NCI-H524 (cell line): Measurements from ENCODE around the gene BATF2.
"Not testable (repeated sequence)": the region's sequence is repeated elsewhere in the genome, so short reads cannot be mapped to it uniquely, and the experiment has no call there.

Experiments used
- DNase-seq, 2 experiments: peaks; one replicate each; lab custom pipeline; 2025; lab: John Stamatoyannopoulos, UW

The BATF2 gene

DNA sequence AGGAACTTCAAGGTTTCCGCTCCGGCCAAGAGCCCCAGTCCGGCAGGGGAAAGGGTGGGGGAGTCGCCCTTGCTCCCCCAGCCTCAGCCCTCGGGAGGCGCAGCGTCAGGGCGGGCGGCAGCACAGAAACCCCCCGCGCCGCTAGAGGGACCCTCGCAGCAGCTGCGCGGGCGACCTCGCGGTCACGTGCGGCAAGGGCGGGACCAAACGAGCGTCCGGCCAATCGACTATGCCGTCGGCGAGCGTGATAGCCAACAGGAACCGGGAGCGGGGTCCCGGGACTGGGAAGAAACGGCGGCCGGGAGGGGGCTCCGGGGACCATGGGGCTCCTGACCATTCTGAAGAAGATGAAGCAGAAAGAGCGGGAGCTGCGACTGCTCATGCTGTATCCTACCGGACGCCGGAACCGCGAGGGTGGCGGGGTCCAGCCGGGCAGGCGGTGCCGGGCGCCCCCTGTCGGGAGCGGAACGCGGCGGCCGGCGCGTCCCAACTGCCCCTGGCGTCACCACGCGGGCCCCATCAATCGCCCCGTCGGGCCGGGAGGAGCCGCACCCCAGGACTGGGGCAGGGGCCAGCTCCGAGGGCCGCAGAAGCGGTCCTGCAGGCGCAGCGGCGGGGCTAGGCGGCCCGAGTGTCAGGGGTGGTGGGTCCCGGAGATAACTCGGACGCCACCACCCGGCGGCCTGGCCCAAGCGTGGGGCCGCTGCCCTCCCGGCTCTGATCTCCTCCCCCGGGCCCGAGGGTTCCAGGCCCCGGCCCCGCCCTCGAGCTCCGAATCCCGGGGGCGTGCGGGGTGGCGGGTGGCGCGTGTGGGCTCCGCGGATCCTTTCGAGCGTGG lies 17.3 kb upstream of the BATF2 start, which contains the start of gene ARL2:
Gene ARL2, plus strand, starts transcription at position 273 of the 838 bp plus-strand sequence. Its CDS starts 48 bp downstream, at position 321.
- DNase-seq = peak; percentile 83 to 93

GRCh38 chr11:65013130-65013887 lies 16.5 kb upstream of the BATF2 start:
- DNase-seq = peak; percentile 81 to 83

- no peak for DNase-seq
Observed at GRCh38 chr11:65008873-65009272, 12.1 kb upstream of the BATF2 start.

DNA sequence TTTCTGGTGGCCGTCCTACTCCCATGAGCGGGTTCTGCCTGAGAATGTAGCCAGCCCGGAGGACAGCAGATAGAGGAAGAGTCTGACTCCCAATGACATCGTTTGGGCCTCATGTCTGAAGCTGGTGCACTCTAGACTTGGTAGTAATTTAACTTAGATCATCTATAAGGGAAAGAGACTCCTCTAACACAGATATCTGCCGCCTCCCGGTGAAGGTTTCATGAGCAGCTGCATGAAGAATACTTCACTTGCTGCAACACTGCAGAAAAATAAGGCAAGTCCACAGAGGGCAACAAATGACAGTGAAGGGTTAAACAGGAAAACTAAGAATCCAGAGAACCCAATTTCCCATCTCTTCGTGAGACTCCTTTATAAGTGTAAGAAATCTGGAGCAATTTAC lies 11.2 kb upstream of the BATF2 start:
- DNase-seq = no peak

GRCh38 chr11:65003968-65004367 lies 7.2 kb upstream of the BATF2 start:
- DNase-seq = not testable (repeated sequence)

GRCh38 chr11:65003282-65003681 lies 6.5 kb upstream of the BATF2 start:
- no peak for DNase-seq

GRCh38 chr11:65002706-65003105 lies 5.9 kb upstream of the BATF2 start:
- no peak for DNase-seq

- no peak for DNase-seq
Observed at GRCh38 chr11:64999478-64999877, 2.7 kb upstream of the BATF2 start.

- no peak for DNase-seq
Observed at GRCh38 chr11:64998690-64999431, 2.1 kb upstream of the BATF2 start.

DNA sequence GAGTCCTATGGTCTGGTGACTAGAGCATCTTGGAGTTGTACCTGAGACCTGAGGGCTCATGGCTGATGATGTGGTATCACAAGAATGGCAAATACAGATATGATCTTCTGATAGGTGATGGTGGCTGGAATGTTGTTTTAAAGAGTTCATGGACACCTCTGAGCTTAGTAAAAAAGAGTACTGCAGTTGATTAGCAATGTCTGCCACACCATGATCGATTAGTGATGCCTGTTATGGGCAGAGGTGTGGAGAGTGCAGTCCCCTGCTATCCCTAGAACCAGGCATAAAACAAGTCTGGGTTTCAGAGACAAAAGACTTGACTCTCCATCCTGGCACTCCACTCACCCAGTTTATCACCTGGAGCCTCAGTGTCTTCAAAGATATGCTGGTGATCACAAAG lies 1.4 kb upstream of the BATF2 start:
- no peak for DNase-seq

DNA sequence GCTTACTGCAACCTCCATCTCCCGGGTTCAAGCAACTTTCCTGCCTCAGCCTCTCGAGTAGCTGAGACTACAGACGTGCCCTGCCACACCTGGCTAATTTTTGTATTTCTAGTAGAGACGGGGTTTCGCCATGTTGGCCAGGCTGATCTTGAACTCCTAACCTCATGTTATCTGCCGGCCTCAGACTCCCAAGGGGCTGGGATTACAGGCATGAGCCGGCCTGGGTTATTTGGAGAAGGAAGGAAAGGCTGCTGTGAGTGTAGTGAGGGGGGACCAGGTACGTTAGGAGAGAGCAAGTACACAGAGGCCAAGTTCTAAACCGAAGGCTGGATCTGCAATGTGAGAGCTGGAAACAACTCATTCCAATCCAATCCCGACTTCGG lies 453 bp downstream of the BATF2 start:
- DNase-seq = no peak

DNA sequence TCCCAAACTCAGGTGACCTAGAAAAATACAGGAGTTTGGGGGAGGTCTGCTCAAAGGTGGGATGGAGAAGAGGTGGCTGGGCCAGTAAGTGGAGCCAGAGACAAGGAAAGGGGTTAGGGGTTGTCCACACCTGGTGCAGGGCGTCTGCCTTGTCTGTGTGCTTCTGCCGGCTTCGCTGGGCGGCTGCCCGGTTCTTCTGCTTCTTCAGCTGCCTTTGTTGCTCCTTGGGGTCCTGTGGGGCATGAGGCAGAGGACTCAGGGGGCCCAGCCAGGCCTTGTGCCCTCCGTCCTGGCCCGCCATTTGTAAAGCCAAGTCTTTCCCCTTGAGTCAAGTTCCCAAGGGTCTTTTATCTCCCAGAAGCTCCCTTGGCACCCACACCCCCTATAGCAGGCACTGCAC lies 2.5 kb downstream of the BATF2 start:
- DNase-seq = no peak

DNA sequence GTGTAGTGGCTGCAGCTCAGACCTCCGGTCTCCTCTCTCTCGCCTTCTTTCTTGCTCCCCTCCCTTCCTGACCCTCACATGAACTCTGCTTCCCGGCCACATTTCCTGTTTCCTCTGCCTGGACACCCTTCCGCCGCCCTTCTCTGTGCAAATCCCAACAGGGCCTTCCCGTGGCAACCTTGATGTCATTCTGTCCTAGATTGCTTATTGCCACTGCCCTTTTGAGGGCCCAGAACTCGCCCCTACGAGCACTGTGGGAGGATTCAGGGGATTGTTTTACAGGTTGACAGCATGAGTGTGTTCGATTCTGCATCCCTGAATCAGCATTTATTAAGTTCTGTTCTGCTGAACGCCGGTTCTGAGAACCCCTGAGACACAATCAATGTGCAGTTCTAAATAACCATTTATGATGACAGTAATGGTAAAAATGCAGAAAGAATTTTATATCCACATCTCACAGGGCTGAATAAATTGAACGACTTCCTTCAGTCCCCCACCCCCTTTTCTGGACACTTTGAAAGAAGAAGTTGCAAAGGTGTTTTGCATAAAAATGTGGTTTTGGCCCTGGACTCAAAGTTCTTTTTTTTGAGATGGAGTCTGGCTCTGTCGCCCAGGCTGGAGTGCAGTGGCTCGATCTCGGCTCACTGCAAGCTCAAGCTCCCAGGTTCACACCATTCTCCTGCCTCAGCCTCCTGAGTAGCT lies 6.4 kb downstream of the BATF2 start:
- no peak for DNase-seq

GRCh38 chr11:64989416-64989815 lies 7.4 kb downstream of the BATF2 start:
- DNase-seq = no peak

DNA sequence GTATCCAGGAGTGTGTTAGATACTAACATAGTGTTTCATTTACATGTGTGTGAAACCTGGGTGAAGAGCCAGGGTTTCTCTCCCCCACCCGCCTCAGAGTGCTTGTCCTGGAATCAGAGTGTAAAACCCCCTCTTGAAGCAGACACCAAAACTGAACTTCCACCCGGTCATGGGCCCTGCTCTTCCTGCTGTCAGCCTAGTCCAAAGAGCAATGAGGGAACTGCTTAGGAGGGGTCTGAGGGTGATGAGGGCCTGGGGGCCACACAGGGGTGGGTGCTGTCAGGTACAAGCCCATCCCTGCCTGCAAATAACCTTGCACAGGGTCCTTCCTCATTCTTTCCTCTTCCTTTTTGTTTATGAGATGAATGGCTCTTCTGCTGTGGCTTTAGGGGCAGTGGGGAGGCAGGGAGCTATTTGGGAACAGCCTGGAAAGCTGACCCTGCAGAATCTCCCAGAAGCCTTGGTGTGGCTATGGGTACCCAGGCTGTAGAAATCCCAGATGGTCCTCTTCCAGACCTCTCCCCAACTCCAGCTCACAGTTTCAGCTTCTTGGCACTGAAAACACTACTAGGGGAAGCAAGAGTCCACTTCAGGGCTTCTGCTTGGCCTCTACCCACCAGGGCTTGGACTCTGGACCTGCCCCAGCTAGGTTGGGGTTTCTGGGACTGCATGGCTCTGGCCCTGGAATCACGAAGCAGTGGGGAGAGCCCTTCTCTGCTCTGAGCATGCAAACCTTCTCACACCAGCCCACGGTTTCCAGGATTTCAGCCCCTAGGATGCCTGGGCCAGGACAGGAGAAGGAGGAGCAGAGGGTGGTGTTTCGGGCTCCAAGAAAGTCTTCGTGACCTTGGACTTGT lies 8.5 kb downstream of the BATF2 start:
- DNase-seq = no peak

GRCh38 chr11:64983339-64983738 lies 13.4 kb downstream of the BATF2 start:
- DNase-seq = not testable (repeated sequence)

- DNase-seq = no peak
Observed at GRCh38 chr11:64976651-64977050, 20.1 kb downstream of the BATF2 start.

DNA sequence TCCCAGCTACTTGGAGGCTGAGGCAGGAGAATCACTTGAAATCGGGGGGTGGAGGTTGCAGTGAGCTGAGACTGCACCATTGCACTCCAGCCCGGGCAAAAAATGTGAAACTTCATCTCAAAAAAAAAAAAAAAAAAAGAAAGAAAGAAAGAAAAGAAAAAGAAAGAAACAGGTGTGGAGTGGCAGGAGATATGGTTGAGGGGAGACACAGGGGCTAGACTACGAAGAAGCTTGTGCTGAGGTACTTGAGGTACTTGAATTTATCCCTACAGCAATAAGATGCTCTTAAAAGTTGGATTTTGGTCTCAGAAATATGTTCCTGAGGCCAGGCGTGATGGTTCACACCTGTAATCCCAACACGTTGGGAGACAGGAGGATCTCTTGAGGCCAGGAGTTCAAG lies 22.6 kb downstream of the BATF2 start:
- no peak for DNase-seq

GRCh38 chr11:64971421-64972233 lies 25.1 kb downstream of the BATF2 start, which contains the start of gene MAJIN:
Gene MAJIN (minus strand): TSS chr11:64972108. CDS start chr11:64959405, 12,703 bp downstream.
- peak in 1 of 2 experiments; percentile 53 for DNase-seq

- no peak for DNase-seq
Observed at GRCh38 chr11:64970731-64971151, 26.0 kb downstream of the BATF2 start.
